HG03432 (cell line): ENCODE results near the gene CDK14.
"Not testable (repeated sequence)": the region's sequence is repeated elsewhere in the genome, so short reads cannot be mapped to it uniquely, and the experiment has no call there.

ENCODE experiments used
- ATAC-seq: cut with Tn5 transposase; IDR thresholded peaks from one replicate; pipeline ENCODE4 v1.9.1; 2021; ENCODE audit warnings: mild to moderate bottlenecking, moderate library complexity; ENCODE audit not compliant: unreplicated experiment

The CDK14 gene

DNA sequence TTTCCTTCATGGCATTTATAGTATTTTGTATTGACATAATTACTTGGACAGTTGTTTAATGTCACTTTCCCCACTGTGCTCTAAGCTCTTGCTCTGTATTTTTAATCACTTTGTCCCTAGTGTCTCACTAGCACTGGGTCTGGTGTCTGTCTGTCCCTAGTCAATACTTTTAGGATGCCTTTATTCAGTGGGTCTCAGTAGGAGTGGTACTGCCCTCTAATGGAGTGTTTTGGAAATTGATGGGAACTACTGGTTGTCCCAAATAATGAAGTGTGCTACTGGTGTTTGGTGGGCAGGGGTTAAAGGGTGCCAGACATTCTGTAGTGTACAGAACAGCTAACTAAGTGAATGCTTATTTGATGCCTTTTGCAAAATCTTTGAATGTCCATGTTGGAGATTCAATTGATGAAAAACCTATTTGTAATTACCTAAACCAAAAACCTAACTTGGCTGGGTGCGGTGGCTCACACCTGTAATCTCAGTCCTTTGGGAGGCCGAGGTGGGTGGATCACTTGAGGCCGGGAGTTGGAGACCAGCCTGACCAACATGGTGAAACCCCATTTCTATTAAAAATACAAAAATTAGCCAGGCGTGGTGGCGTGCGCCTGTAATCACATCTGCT lies 33.3 kb downstream of the CDK14 start:
- ATAC-seq: peak; percentile 80

- ATAC-seq: no peak
Observed at GRCh38 chr7:90631502-90631901, 35.4 kb downstream of the CDK14 start.

- ATAC-seq: not testable (repeated sequence)
Observed at GRCh38 chr7:90639683-90640082, 43.6 kb downstream of the CDK14 start.

GRCh38 chr7:90642978-90643377 lies 46.9 kb downstream of the CDK14 start:
- no peak for ATAC-seq

- peak; percentile 80 for ATAC-seq
Observed at GRCh38 chr7:90645784-90646183, 49.7 kb downstream of the CDK14 start.

DNA sequence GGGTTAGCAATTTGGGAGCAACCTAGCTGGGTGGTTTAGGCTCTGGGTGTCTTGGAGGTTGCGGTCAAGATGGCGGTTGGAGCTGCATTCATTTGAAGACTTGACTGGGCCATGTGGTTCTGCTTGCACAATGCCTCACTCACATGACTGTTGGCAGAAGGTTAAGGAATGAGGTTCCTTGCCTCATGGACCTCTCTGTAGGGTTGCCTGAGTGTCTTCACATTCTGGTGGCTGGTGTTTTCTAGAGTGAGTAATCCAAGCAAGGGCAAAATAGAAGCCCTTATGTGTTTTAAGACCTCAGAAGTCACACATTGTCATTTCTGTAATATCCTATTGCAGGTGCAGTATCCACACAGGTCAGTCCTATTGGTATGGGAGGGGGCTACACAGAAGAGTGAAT lies 52.0 kb downstream of the CDK14 start:
- peak; percentile 35 for ATAC-seq

DNA sequence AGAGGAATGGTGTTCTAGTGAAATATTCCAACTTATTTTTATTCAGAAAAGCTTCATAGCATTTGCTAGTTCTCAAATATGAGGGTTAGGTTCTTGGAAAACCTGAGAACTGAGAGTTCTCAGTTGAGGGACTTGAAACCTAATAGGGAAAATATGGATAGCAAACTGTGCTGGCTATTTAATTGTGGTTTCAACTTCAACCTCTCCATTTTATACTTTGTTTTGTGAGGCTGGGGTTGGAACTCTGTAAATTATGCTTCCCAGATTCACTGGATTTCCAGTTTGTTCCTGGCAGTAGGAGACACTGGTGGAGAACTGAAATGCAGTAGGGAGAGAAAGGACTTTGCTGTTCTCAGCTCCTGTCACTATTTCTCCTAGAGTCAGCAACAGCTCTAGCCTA lies 52.7 kb downstream of the CDK14 start:
- ATAC-seq: no peak

DNA sequence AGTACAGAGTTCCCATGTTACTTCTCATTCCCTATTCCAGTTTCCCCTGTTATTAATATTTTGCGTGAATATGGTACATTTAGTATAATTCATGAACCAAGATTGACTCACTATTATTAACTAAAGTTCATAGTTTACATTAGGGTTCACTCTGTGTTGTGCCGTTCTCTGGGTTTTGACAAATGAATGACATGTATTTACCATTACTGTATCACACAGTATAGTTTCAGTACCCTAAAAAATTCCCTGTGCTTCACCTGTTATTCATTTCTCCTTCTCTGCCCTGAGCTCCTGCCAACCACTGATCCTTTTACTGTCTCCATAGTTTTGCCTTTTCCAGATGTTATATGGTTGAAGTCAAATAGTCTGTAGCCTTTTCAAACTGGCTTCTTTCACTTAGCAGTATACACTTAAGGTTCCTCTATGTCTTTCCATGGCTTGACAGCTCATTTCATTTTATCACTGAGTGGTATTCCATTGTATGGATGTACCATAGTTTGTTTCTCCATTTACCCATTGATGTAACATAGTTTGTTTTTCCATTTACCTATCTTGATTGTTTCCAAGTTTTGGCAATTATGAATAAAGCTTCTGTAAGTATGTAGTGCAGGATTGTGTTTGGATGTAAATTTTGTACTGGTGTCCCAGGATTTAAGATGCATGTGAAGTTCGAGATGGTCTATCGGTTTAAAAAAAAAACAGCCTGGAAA lies 58.8 kb downstream of the CDK14 start:
- no peak for ATAC-seq

DNA sequence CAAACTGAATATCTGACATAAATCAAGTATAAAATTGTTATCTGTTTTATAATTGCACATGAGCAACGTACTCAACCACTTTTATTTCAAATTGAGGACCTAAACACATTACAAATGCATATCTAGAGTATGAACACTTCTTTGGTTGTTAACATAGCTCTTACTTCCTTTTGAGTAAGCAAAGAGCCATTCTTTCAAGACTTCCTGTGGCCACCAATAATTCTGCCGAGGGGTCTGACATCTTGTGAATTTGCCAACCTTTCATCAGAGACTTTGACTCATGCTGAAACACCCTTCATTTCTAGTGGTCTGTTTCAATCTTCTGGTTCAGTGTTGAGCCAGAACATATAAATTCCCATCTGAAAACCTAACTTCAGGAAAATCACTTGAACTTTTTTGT lies 59.4 kb downstream of the CDK14 start:
- peak; percentile 64 for ATAC-seq

GRCh38 chr7:90657481-90657880 lies 61.4 kb downstream of the CDK14 start:
- ATAC-seq: no peak

GRCh38 chr7:90660100-90660499 lies 64.0 kb downstream of the CDK14 start:
- ATAC-seq: no peak

DNA sequence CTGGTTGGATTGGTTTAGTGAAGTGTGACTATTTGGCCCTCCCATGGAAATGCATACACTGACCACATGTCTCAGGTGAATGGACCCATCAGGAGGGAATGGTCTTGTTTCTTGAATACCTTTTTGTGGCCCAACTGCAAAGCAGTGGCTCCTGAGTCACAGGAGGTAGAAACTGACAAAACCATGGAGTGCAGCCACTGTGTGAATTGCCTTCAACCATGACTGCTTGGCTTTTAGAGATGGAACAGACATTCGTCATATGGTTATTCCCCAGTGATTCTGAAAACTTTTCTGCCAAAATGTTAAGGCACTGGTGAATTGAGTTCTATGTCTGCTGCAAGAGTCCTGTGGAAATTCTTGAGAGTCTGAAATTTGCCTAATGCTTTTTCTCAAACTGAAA lies 64.7 kb downstream of the CDK14 start:
- peak; percentile 67 for ATAC-seq

DNA sequence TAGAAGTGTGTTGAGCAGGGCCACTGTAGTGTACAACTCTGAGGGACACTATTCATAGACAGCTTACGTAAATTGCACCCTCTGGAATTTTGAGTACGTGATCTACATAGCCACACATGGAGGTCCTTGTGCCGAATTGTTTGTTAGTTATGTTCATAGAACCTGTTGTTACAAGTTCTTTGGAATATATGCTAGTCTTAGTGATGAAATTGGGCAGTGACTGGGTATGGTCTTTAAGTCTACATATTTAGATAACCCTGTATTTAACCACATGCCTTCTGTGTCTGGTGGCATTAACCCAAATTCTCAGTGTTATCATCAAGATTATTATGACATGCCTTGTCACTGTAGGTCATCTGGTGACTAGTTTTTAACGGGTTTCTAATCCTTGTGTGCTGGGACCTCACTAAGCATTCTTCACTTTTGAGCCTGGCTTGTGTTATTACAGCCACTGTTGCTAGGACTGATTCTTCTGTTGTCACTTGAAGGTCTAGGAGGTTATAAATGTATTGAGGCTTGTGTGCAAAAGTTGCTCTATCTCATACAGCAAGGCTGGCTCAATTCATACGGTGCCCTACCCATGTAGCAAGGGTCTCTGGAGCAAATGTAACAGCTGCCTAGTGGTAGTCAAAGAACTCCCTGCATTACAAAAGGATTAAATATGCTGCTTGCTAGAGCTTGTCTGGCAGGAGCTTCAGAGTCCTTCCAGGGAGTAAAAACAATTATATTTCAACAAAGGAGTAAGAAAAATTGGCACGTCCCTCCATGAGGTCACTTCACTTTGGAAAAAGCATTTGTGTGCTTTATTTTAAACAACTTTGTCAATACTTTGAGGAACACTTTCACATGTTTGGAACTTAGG lies 65.4 kb downstream of the CDK14 start:
- ATAC-seq: peak; percentile 32

- no peak for ATAC-seq
Observed at GRCh38 chr7:90663176-90663575, 67.1 kb downstream of the CDK14 start.

DNA sequence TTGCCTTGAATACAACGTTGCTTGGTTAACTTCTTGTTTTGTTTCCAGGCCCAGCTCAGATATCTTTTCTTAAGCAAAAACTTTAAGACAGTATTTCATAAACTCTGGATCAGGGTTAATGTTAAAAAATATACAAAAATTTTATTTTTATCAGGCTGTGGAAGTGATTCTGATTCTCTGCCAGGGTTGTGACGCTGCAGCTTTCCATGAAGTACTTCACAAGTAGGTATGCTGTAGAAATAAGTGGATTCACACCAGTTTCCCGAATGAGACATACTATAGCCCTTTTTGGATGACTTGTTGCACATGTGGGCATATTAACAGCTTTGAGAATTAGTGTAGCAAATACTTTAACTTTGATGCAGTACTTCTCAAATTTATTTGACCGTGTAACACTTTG lies 70.1 kb downstream of the CDK14 start:
- ATAC-seq: no peak

DNA sequence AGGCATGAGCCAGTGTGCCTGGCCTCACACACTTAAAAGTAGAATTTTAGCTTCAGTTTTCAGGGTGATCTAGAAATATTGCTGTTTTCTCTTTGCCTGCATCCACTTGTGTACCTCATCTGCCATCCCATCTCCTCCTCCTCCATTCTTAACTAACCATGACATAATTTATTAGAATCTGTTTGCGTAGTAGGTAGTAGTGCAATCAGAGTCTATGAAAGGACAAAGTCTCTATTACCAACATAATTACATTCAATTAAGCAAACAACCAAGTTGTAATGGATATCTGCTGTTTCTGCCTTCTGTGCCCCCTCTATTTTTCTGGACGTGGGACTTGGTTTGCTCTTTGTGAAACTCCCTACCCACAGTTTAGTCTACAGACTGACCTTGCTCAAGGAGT lies 72.9 kb downstream of the CDK14 start:
- no peak for ATAC-seq

GRCh38 chr7:90669492-90669891 lies 73.4 kb downstream of the CDK14 start:
- peak; percentile 75 for ATAC-seq

DNA sequence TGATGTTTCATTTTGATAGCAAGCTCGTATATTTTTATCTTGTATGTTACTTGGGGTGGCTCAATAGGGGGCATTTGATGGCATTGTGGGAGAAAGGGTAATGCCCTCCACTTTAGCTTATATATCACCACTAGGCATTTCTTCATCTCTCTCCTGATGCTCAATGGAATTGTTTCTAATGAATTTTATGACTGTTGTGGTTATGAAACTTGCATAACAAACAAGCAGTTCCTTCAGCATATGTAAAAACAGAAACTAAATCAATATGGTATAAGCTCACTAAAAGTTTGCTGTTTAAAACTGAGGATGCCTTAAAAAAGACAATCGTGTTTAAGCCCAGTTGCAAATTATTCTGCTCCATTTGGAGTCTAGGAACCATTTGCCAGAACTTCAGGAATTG lies 75.5 kb downstream of the CDK14 start:
- no peak for ATAC-seq

GRCh38 chr7:90672210-90672609 lies 76.1 kb downstream of the CDK14 start:
- no peak for ATAC-seq

DNA sequence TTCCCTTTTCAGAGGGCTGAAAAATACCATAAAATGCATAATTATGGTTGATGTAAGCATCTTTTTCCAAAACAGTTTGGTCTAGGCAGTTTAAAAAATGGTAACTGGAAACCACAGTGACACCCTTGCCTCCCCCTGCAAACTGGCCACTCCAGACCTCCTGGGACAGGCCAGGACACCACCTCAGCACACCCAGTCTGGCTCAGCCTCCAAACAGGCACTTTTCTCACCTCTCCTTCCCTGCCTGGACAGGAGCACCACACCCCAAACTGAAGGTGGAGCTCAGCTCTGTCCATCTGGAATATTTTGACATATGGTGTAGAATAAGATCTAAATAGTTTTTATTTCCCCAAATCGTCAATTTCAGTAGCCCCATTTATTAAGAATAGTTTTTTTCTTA lies 78.5 kb downstream of the CDK14 start:
- ATAC-seq: no peak

DNA sequence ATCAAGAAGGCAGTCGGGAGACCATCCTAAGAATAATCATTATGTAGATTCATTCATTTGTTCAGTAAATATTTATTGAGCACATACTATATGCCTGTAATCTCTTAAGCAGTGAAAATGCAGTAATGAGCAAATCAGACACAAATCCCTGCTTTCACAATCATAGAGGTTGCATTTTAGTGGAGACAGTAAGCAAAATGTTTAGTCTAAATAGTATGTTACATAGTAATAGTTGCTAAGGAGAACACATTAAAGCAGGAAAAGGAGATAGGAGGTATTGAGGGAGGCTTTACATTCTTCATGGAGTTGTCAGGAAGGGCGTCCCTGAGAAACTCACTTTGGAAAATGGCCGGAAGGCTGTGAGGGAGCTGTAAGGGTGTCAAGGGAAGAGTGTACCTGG lies 79.9 kb downstream of the CDK14 start:
- no peak for ATAC-seq
